ENCODE data around the gene PIP5KL1.

Gene PIP5KL1

DNA sequence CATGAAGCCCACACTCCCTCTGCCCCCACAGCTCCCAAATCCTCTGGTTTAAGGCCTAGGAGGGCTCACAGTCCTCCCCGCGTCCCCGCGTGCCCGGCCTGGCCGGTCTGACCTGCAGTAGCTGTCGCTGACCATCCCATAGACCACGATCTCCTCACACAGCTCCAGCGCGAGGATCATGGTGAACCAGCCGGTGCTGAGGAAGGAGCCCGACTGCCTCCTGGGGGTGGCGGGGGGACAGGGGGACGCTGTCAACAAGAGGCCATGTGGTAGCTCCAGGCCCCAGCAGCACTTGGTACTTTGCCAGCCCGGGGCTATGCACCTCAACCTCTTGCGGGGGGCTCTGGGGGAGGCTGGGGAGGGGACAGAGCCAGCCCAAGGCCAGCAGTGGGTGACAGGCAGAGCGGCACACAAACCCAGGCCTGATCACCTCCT is 20.7 kb downstream of the PIP5KL1 start:
- Histone ChIP-seq H3K27ac (ENCODE audit: low read length) (peak overlapping the region; percentile 95), H3K4me1 (ENCODE audit: low read length) (peaks cover 91% of the 10 kb centered on the region), H3K9ac (ENCODE audit: low read length) (no peak overlapping the region), H3K79me2 (ENCODE audit: low read length) (peaks cover 62% of the 10 kb centered on the region), H2AFZ (ENCODE audit: low read depth, low read length) (no peak overlapping the region), H3K36me3 (replicated peaks; ENCODE audit: low read depth, low read length) (peaks cover 63% of the 10 kb centered on the region), H3K4me2 (ENCODE audit: low read length) (peak overlapping the region; percentile 93; the same call in 1 of the 2 replicates), H3K27me3 (ENCODE audit: low read depth, low read length) (no peaks in the 10 kb centered on the region), H4K20me1 (ENCODE audit: insufficient read depth, low read length) (peaks cover 28% of the 10 kb centered on the region), H3K4me3 (ENCODE audit: low read length) (no peak overlapping the region), H3K9me3 (ENCODE audit: insufficient read depth, low read length) (no peaks in the 10 kb centered on the region)
- TF ChIP-seq, protein P1, sequence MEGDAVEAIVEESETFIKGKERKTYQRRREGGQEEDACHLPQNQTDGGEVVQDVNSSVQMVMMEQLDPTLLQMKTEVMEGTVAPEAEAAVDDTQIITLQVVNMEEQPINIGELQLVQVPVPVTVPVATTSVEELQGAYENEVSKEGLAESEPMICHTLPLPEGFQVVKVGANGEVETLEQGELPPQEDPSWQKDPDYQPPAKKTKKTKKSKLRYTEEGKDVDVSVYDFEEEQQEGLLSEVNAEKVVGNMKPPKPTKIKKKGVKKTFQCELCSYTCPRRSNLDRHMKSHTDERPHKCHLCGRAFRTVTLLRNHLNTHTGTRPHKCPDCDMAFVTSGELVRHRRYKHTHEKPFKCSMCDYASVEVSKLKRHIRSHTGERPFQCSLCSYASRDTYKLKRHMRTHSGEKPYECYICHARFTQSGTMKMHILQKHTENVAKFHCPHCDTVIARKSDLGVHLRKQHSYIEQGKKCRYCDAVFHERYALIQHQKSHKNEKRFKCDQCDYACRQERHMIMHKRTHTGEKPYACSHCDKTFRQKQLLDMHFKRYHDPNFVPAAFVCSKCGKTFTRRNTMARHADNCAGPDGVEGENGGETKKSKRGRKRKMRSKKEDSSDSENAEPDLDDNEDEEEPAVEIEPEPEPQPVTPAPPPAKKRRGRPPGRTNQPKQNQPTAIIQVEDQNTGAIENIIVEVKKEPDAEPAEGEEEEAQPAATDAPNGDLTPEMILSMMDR (IDR thresholded peaks at IDR 0.05; ENCODE audit: low read depth, low read length) = no peak
- TF ChIP-seq EZH2phosphoT487 (IDR thresholded peaks at IDR 0.05; ENCODE audit: low read depth) = no peak

DNA sequence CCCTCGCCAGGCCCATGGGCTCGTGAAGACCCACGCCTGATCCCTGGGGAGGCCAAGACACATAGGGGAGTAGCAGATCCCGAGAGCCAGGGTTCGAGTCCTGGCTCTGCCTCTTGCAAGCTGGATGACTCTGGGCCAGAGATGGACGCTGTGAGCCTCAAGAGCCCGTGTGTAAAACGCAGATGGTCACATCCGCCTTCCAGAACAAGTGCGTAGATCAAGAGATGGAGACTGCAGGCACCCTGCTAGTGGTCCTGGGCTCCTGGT is 22.0 kb downstream of the PIP5KL1 start:
- H3K4me3 ChIP-seq (ENCODE audit: low read length) = no peak overlapping the region
- no peak overlapping the region for H2AFZ ChIP-seq (ENCODE audit: low read depth, low read length)
- peaks cover 54% of the 10 kb centered on the region for H3K36me3 ChIP-seq (replicated peaks; ENCODE audit: low read depth, low read length)
- H3K27me3 ChIP-seq (ENCODE audit: low read depth, low read length) = no peaks in the 10 kb centered on the region
- peaks cover 28% of the 10 kb centered on the region for H4K20me1 ChIP-seq (ENCODE audit: insufficient read depth, low read length)
- no peak overlapping the region for H3K27ac ChIP-seq (ENCODE audit: low read length)
- H3K9me3 ChIP-seq (ENCODE audit: insufficient read depth, low read length) = no peaks in the 10 kb centered on the region
- peaks cover 91% of the 10 kb centered on the region for H3K4me1 ChIP-seq (ENCODE audit: low read length)
- H3K79me2 ChIP-seq (ENCODE audit: low read length) = peaks cover 49% of the 10 kb centered on the region
- no peak overlapping the region for H3K4me2 ChIP-seq (ENCODE audit: low read length)
- TF ChIP-seq, protein P1 (IDR thresholded peaks at IDR 0.05; ENCODE audit: low read depth, low read length) = no peak
- TF ChIP-seq EZH2phosphoT487 (IDR thresholded peaks at IDR 0.05; ENCODE audit: low read depth) = no peak
- H3K9ac ChIP-seq (ENCODE audit: low read length) = no peak overlapping the region

DNA sequence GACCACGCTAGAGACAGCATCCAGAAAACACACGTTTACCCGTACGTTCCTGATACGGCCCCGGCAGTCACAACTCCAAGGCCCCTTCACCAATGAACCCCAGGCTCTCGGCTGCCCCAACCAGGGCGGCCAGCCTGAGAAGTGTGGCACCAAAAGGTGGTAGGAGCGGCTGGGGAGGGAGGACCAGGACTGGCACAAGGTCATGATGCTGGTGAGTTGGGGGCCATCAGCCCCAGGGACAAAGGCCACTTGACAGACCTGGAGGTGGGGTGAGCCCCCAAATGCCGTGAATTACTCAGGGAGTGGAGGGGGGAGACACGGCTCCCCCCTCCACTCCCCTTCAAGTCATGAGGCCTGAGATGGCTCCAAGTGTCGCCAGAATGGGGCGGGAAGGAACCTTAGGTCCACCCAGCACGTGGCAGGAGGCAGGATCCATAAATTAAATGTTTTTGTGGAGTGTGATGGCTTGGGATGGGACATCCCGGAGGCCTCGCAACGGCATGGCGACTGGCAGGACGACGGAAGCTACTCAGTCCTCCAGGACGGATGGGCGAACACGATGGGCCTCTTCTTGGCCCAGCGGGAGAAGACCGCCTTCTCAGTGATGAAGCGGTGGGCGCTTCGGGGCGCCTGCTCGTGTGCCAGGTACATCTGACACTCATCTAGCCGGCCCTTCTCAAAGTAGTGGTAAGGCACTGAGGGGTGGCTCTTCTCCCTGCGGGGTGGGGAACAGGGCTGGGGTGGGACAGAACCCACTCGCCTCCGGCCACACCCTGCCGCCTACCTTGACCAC is 22.5 kb downstream of the PIP5KL1 start:
- no peaks in the 10 kb centered on the region for H3K27me3 ChIP-seq (ENCODE audit: low read depth, low read length)
- no peaks in the 10 kb centered on the region for H3K9me3 ChIP-seq (ENCODE audit: insufficient read depth, low read length)
- H3K36me3 ChIP-seq (replicated peaks; ENCODE audit: low read depth, low read length) = peaks cover 51% of the 10 kb centered on the region
- peaks cover 91% of the 10 kb centered on the region for H3K4me1 ChIP-seq (ENCODE audit: low read length)
- no peak overlapping the region for H3K4me3 ChIP-seq (ENCODE audit: low read length)
- no peak overlapping the region for H3K9ac ChIP-seq (ENCODE audit: low read length)
- no peak overlapping the region for H3K4me2 ChIP-seq (ENCODE audit: low read length)
- TF ChIP-seq EZH2phosphoT487 (IDR thresholded peaks at IDR 0.05; ENCODE audit: low read depth) = no peak
- TF ChIP-seq, protein P1 (IDR thresholded peaks at IDR 0.05; ENCODE audit: low read depth, low read length) = no peak
- H3K27ac ChIP-seq (ENCODE audit: low read length) = no peak overlapping the region
- peaks cover 45% of the 10 kb centered on the region for H3K79me2 ChIP-seq (ENCODE audit: low read length)
- H4K20me1 ChIP-seq (ENCODE audit: insufficient read depth, low read length) = peaks cover 28% of the 10 kb centered on the region
- H2AFZ ChIP-seq (ENCODE audit: low read depth, low read length) = no peak overlapping the region

DNA sequence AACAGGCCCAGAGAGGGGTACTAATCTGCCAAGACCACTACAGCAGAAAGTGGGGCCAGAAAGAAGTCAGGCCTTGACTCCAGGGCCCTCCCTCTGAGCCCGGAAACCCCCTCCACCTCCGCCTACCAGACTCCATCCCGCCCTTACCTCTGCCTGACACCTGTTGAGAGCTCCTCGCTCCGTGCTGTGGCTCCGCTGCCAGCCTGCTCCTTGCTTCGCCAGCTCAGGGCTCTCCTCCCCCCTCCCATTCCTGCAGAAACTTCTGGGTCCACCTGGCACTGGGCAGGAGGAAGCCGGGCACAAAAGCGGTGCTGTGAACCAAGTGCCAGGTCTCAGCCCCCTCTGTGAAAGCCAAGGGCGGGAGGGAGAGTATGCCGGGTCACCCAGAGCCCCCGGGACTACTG is 24.8 kb downstream of the PIP5KL1 start:
- H3K27ac ChIP-seq (ENCODE audit: low read length) = peak overlapping the region; percentile 78
- peak overlapping the region; percentile 12 for H3K9ac ChIP-seq (ENCODE audit: low read length)

More for the DNA sequence above, 24.8 kb downstream of the PIP5KL1 start:
- Histone ChIP-seq H3K4me2 (ENCODE audit: low read length) (peak overlapping the region; percentile 53), H3K79me2 (ENCODE audit: low read length) (peaks cover 29% of the 10 kb centered on the region), H3K27me3 (ENCODE audit: low read depth, low read length) (no peaks in the 10 kb centered on the region), H3K36me3 (replicated peaks; ENCODE audit: low read depth, low read length) (peaks cover 35% of the 10 kb centered on the region), H2AFZ (ENCODE audit: low read depth, low read length) (no peak overlapping the region), H3K4me3 (ENCODE audit: low read length) (no peak overlapping the region), H3K9me3 (ENCODE audit: insufficient read depth, low read length) (no peaks in the 10 kb centered on the region), H3K4me1 (ENCODE audit: low read length) (peaks cover 82% of the 10 kb centered on the region), H4K20me1 (ENCODE audit: insufficient read depth, low read length) (peaks cover 22% of the 10 kb centered on the region)
- TF ChIP-seq, protein P1 (IDR thresholded peaks at IDR 0.05; ENCODE audit: low read depth, low read length) = no peak

Data from OCI-LY3 (cell line).